Psoas muscle (tissue), 8 donors: ENCODE measurements around the gene TMEM215. TPM values are rescaled to one million over a fixed set of nuclear protein-coding genes. Genes with fewer than 3 reads are reported as not detected.

Source experiments
- ATAC-seq, 4 donors: fragments of 200-7000 bp; cut with Tn5 transposase; one replicate each; pipeline ENCODE4 v1.9.1; 2020; ENCODE audit warnings: moderate library complexity in 3 of 4, mild to moderate bottlenecking in 2 of 4
- DNase-seq, 2 donors: peaks; one replicate each; pipeline ENCODE4 v3.0.0-alpha.2; 2020
- H3K27ac ChIP-seq: fragments of 200-600 bp; one replicate; pipeline ENCODE4 v1.8.0; 2022
- H3K27me3 ChIP-seq, 3 donors: fragments of 200-600 bp in 1 of 3; one replicate each; pipeline versions ENCODE4 v1.6.1 to v1.8.0; 2013 to 2022; ENCODE audit warnings: low read length in 2 of 3, mild to moderate bottlenecking in 2 of 3, moderate library complexity in 1 of 3; ENCODE audit not compliant: insufficient read depth in 3 of 3
- H3K36me3 ChIP-seq, 2 donors: fragments of 200-600 bp in 1 of 2; one replicate each; pipeline versions ENCODE4 v1.6.1 to v1.8.0; 2013 to 2022; ENCODE audit warnings: low read depth in 1 of 2, mild to moderate bottlenecking in 1 of 2, moderate library complexity in 1 of 2; ENCODE audit not compliant: insufficient read depth in 1 of 2
- H3K4me1 ChIP-seq: fragments of 200-600 bp; one replicate; pipeline ENCODE4 v1.8.0; 2022
- H3K4me3 ChIP-seq: fragments of 200-600 bp; one replicate; pipeline ENCODE4 v1.8.0; 2022; ENCODE audit warnings: mild to moderate bottlenecking
- H3K9me3 ChIP-seq: fragments of 200-600 bp; one replicate; pipeline ENCODE4 v1.8.0; 2022
- CTCF ChIP-seq: fragments of 200-600 bp; IDR thresholded peaks from one replicate; pipeline ENCODE4 v1.8.0; 2022; ENCODE audit warnings: antibody characterized with exemption
- WGBS, 3 donors: extraction: QIAGEN DNeasy Blood & Tissue Kit; methylation state at CpG; one replicate each; pipeline versions ENCODE4 v1.1.6 to v1.1.7; 2013; 5-methylcytosine and 5-hydroxymethylcytosine counted together
- intact Hi-C, 2 donors: fragments of 100-400 bp; cut with DNase I; formaldehyde crosslinking; loops; one replicate each; pipeline versions ENCODE4 v1.11.0 to v1.14.2; 2022
- polyA plus RNA-seq, 3 donors: library from polyadenylated mRNA; stranded (reverse); fragments of 200-250 nt; gene quantifications; one replicate each; pipeline ENCODE4 v1.2.3, GENCODE V29; 2013
- total RNA-seq, 4 donors: library from RNA; stranded (reverse); fragmentation: NEBNext Ultra II Directional in 2 of 4; extraction: Animal tissue kit (Norgen Biotek cat#: 25700) in 2 of 4; gene quantifications; one replicate each; pipeline versions ENCODE4 v1.2.1 to v1.2.4, GENCODE V29; 2021 to 2023
- donor health status: healthy with polysubstance abuse.
- donor health status: DM: no; HTN: no; CAD: no; lungs with moderate emphysema.
- donor health status: Bipolar disorder and iron deficiency.
- donor health status: healthy.
- donor health status: DM: yes; HTN: yes; CAD: no.
- donor health status: DM: no; HTN: no; CAD: no.
- donor health status: DM: no; HTN: no; CAD: no.
- donor health status: DM: yes; HTN: yes; CAD: no.

Gene TMEM215
- total and polyA plus RNA-seq, 7 donors: 0.12 TPM; not detected in 6

GRCh38 chr9:32801530-32801929, 18.2 kb downstream of the TMEM215 start:
- no peak for TF ChIP-seq CTCF
- Histone ChIP-seq H3K36me3 (no peaks in the 10 kb centered on the region), H3K4me1 (no peaks in the 10 kb centered on the region), H3K4me3 (no peak overlapping the region), H3K9me3 (no peaks in the 10 kb centered on the region), H3K27ac (no peak overlapping the region), H3K27me3 (no peaks in the 10 kb centered on the region)
- intact Hi-C loops: no loop called here
- WGBS, 3 donors: 83 to 92% (median 90%) methylated on average over 1 of the region's 1 CpG
- no peak for DNase-seq
- ATAC-seq: no peak

- Histone ChIP-seq H3K27ac (no peak overlapping the region), H3K36me3 (no peaks in the 10 kb centered on the region), H3K4me3 (no peak overlapping the region), H3K4me1 (no peaks in the 10 kb centered on the region), H3K9me3 (peaks cover 6% of the 10 kb centered on the region), H3K27me3 (no peaks in the 10 kb centered on the region)
- ATAC-seq (no peak), DNase-seq (no peak)
- no peak for TF ChIP-seq CTCF
- WGBS, 3 donors: 96 to 97% (median 96%) methylated on average over 1 of the region's 1 CpG
- intact Hi-C loops: no loop called here
Observed at GRCh38 chr9:32807217-32807616, 23.9 kb downstream of the TMEM215 start.

- no peak for DNase-seq
- no peak overlapping the region for H3K27ac ChIP-seq
- 21 to 24% (median 21%) methylated on average over 3 of the region's 3 CpGs for WGBS, 3 donors
- H3K4me3 ChIP-seq: no peak overlapping the region
- intact Hi-C loops: no loop called here
- no peak for TF ChIP-seq CTCF
- H3K27me3 ChIP-seq: no peaks in the 10 kb centered on the region
- no peaks in the 10 kb centered on the region for H3K4me1 ChIP-seq
- peaks cover 6% of the 10 kb centered on the region for H3K9me3 ChIP-seq
- ATAC-seq: no peak
- H3K36me3 ChIP-seq: no peaks in the 10 kb centered on the region
Observed at GRCh38 chr9:32811246-32811645, 27.9 kb downstream of the TMEM215 start.

- H3K9me3 ChIP-seq: no peaks in the 10 kb centered on the region
- H3K27me3 ChIP-seq: peaks cover 0 to 3% (median 0%) of the 10 kb centered on the region in 3 donors
- 48 to 54% (median 52%) methylated on average over 4 of the region's 4 CpGs for WGBS, 3 donors
- no peaks in the 10 kb centered on the region for H3K4me1 ChIP-seq
- no peak overlapping the region for H3K27ac ChIP-seq
- H3K36me3 ChIP-seq: no peaks in the 10 kb centered on the region
- ATAC-seq: no peak
- no peak overlapping the region for H3K4me3 ChIP-seq
- TF ChIP-seq CTCF: no peak
- DNase-seq: no peak
- intact Hi-C loops: no loop called here
Observed at GRCh38 chr9:32820322-32820721, 37.0 kb downstream of the TMEM215 start.

GRCh38 chr9:32823101-32823500, 39.8 kb downstream of the TMEM215 start:
- intact Hi-C loops: no loop called here
- Histone ChIP-seq H3K4me3 (no peak overlapping the region), H3K36me3 (no peaks in the 10 kb centered on the region), H3K9me3 (no peaks in the 10 kb centered on the region), H3K27ac (no peak overlapping the region), H3K27me3 (peaks cover 0 to 3% (median 0%) of the 10 kb centered on the region in 3 donors), H3K4me1 (no peaks in the 10 kb centered on the region)
- no peak for DNase-seq
- WGBS, 3 donors: 55 to 71% (median 71%) methylated on average over 3 of the region's 3 CpGs
- TF ChIP-seq CTCF: no peak
- ATAC-seq: no peak
